Lower lobe of right lung (tissue), 2 donors: ENCODE measurements around the gene HMG20A. TPM values are rescaled to one million over a fixed set of nuclear protein-coding genes. Genes with fewer than 3 reads are reported as not detected.

Experiments used
- ATAC-seq, 2 donors: fragments of 200-7000 bp; cut with Tn5 transposase; one replicate each; pipeline ENCODE4 v1.9.1; 2020 to 2022; ENCODE audit warnings: mild to moderate bottlenecking in 2 of 2, moderate library complexity in 2 of 2
- DNase-seq: peaks from one replicate; pipeline ENCODE4 v3.0.0-alpha.2; 2020
- H3K27ac ChIP-seq: fragments of 200-600 bp; one replicate; pipeline ENCODE4 v1.8.0; 2022
- H3K27me3 ChIP-seq: fragments of 200-600 bp; one replicate; pipeline ENCODE4 v1.8.0; 2022; ENCODE audit warnings: low read depth
- H3K36me3 ChIP-seq: fragments of 200-600 bp; one replicate; pipeline ENCODE4 v1.8.0; 2022; ENCODE audit warnings: mild to moderate bottlenecking
- H3K4me1 ChIP-seq: fragments of 200-600 bp; one replicate; pipeline ENCODE4 v1.8.0; 2022
- H3K4me3 ChIP-seq: fragments of 200-600 bp; one replicate; pipeline ENCODE4 v1.8.0; 2022; ENCODE audit warnings: mild to moderate bottlenecking
- H3K9me3 ChIP-seq: fragments of 200-600 bp; one replicate; pipeline ENCODE4 v1.8.0; 2022
- intact Hi-C: fragments of 100-400 bp; cut with DNase I; formaldehyde crosslinking; loops from one replicate; pipeline ENCODE4 v1.11.0; 2022
- total RNA-seq: library from RNA; stranded (reverse); fragmentation: NEBNext Ultra II Directional; extraction: Animal tissue kit (Norgen Biotek cat#: 25700); gene quantifications from one replicate; pipeline ENCODE4 v1.2.1, GENCODE V29; 2021
- TF ChIP-seq, protein P1 (sequence below): fragments of 200-600 bp; IDR thresholded peaks from one replicate; pipeline ENCODE4 v1.8.0; 2022; ENCODE audit warnings: antibody characterized with exemption, mild to moderate bottlenecking
- donor health status: DM: no; HTN: yes; CAD: no; lungs with severe emphysema.

HMG20A gene
- total RNA-seq, 1 donor from 2014 or later, result 40.9 TPM

DNA sequence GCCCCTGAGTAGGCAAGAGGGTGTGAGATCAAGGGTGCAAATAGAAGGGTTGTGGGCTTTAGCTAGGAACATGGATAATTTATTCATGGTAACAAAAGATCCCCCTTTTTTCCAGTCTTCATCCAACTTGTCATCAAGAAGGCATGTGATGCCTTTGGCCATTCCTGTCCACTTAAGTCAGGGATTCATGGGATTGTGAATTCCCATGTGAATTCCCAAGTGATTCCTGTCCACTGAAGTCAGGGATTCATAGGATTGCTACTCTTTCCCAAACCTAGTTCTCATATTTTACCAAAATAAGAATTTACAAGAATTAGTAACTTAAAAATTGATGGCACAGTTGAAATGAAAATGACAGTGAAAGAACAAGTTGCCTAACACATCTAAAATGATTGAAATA lies 40.8 kb downstream of the HMG20A start:
- DNase-seq (no peak), ATAC-seq (no peak)
- H3K4me3 ChIP-seq, result no peak overlapping the region
- peaks cover 54% of the 10 kb centered on the region for H3K36me3 ChIP-seq
- no peaks in the 10 kb centered on the region for H3K9me3 ChIP-seq
- H3K27me3 ChIP-seq, result no peaks in the 10 kb centered on the region
- no peak overlapping the region for H3K27ac ChIP-seq
- intact Hi-C loops, result no loop called here
- TF ChIP-seq, protein P1, sequence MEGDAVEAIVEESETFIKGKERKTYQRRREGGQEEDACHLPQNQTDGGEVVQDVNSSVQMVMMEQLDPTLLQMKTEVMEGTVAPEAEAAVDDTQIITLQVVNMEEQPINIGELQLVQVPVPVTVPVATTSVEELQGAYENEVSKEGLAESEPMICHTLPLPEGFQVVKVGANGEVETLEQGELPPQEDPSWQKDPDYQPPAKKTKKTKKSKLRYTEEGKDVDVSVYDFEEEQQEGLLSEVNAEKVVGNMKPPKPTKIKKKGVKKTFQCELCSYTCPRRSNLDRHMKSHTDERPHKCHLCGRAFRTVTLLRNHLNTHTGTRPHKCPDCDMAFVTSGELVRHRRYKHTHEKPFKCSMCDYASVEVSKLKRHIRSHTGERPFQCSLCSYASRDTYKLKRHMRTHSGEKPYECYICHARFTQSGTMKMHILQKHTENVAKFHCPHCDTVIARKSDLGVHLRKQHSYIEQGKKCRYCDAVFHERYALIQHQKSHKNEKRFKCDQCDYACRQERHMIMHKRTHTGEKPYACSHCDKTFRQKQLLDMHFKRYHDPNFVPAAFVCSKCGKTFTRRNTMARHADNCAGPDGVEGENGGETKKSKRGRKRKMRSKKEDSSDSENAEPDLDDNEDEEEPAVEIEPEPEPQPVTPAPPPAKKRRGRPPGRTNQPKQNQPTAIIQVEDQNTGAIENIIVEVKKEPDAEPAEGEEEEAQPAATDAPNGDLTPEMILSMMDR, result no peak
- peaks cover 22% of the 10 kb centered on the region for H3K4me1 ChIP-seq

DNA sequence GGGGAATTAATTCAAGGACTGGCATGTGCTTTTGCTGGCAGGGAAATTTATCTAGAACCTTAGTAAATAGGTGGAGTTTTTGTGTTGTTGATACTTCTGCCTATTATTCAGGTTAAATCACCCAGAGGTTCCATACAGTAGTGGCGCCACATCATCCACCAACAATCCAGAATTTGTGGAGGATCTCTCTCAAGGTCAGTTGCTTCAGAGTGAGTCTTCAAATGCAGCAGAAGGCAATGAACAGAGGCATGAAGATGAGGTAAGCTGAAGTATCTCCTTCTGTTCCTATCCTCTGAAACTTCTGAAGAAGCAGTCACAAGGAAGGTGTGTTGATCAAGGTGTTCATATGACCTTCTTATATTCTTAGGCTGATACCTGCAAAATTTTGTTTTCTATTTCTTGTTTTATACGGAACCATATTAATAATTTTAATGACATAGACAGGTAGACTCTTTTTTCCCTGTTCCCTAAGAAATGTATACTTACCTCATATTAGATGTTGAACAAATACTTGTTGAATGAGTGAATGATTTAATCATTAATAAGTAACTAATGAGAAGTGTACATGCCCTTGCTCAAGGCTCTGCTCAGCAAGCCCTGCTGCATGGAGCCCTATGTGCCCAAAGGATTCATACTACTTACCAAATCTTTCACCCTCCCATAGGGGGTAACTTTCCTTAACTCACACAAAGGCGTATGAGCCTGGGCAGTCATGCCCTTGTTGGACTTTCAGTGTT lies 43.6 kb downstream of the HMG20A start:
- H3K27ac ChIP-seq, result no peak overlapping the region
- ATAC-seq, result peak; percentile 61 to 79
- TF ChIP-seq, protein P1, result no peak
- H3K4me1 ChIP-seq, result no peaks in the 10 kb centered on the region
- H3K9me3 ChIP-seq, result no peaks in the 10 kb centered on the region
- peaks cover 71% of the 10 kb centered on the region for H3K36me3 ChIP-seq
- H3K27me3 ChIP-seq, result no peaks in the 10 kb centered on the region
- intact Hi-C loops, result no loop called here
- DNase-seq, result no peak
- H3K4me3 ChIP-seq, result no peak overlapping the region

DNA sequence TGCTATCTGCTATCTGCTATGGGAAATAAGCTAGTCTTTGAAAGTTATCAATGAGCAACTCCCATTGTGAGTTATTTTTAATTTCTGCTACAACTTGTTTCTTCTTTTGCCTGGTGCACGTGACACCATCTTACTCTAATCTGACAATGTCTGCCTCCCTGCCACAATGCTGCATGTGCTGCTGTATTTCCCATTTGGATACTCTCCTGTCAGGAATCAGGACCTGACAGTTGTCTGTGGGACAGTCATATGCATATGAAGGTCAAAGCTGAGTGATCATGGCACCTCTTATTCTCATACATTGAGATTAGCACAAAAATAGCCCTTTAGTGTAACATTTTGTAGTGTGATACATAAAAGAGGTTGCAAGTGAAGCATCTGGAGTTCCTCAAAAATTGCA lies 45.8 kb downstream of the HMG20A start:
- Histone ChIP-seq H3K4me3 (no peak overlapping the region), H3K27me3 (no peaks in the 10 kb centered on the region), H3K9me3 (no peaks in the 10 kb centered on the region), H3K27ac (no peak overlapping the region), H3K36me3 (peaks cover 81% of the 10 kb centered on the region), H3K4me1 (no peaks in the 10 kb centered on the region)
- intact Hi-C loops, result no loop called here
- no peak for ATAC-seq
- TF ChIP-seq, protein P1, result no peak
- no peak for DNase-seq

DNA sequence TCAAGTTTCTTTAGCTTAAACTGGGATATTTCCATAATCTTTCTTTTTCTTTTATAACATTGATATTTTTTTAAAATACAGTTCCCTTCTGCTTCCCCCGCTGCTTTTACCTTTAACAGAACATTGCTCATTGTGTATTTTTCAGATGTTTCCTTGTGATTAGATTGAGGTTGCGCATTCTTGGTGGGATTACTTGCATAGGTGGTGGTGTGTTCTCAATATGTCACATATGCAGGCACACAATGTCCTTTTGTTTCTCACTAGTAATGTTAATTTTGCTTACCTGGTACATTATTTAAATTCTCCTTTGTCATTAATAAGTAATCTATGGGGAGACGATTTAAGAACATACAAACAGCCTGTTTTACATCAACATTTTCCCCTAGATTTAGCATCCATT lies 48.2 kb downstream of the HMG20A start:
- no peak overlapping the region for H3K4me3 ChIP-seq
- ATAC-seq (no peak), DNase-seq (no peak)
- H3K36me3 ChIP-seq, result peaks cover 89% of the 10 kb centered on the region
- no peak overlapping the region for H3K27ac ChIP-seq
- peaks cover 9% of the 10 kb centered on the region for H3K4me1 ChIP-seq
- intact Hi-C loops, result no loop called here
- H3K27me3 ChIP-seq, result no peaks in the 10 kb centered on the region
- TF ChIP-seq, protein P1, result no peak
- H3K9me3 ChIP-seq, result no peaks in the 10 kb centered on the region

DNA sequence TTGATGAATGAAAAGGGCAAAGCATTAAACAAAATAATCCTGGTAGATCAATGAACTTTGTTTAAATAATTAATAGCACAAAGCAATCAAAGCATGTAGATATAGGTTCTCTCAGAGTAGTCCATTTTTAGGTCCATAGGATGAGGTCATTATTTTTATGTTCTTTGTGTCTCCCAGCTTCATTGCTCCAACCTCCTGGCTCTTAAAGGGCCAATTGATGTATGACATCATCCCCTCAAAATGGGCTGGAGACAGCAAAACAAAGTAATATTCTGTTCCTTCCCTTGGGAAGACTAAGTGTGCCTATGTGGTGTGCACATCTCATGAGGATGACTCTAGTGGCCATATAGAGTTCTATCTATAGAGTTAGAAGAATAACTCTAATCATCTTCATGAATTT lies 49.5 kb downstream of the HMG20A start:
- intact Hi-C loops, result no loop called here
- peaks cover 78% of the 10 kb centered on the region for H3K36me3 ChIP-seq
- ATAC-seq, result no peak

More for the DNA sequence above, 49.5 kb downstream of the HMG20A start:
- H3K4me3 ChIP-seq, result no peak overlapping the region
- H3K4me1 ChIP-seq, result peaks cover 20% of the 10 kb centered on the region
- DNase-seq, result no peak
- no peak overlapping the region for H3K27ac ChIP-seq
- H3K27me3 ChIP-seq, result no peaks in the 10 kb centered on the region
- H3K9me3 ChIP-seq, result no peaks in the 10 kb centered on the region
- TF ChIP-seq, protein P1, result no peak
